Chondrocyte (in vitro differentiated cells): ENCODE results near the gene SH2D3A. TPM values are rescaled to one million over a fixed set of nuclear protein-coding genes. Genes with fewer than 3 reads are reported as not detected.
A peak's percentile ranks its signal among the peaks of the same experiment; 100 is the strongest.

Experiments
- DNase-seq: peaks from one replicate; pipeline ENCODE4 v3.0.0; 2021; ENCODE audit warnings: mixed read lengths, low spot score
- H3K27ac Mint-ChIP-seq: one replicate; pipeline ENCODE4 v1.8.0; 2021; ENCODE audit warnings: mild to moderate bottlenecking, moderate library complexity, mixed read lengths; ENCODE audit not compliant: unreplicated experiment
- H3K27me3 Mint-ChIP-seq: 2 replicates; pipeline ENCODE4 v1.8.0; 2021; ENCODE audit warnings: low read depth, mixed read lengths
- H3K36me3 Mint-ChIP-seq: 2 replicates; pipeline ENCODE4 v1.8.0; 2021; ENCODE audit warnings: low read depth, mixed read lengths
- H3K4me1 Mint-ChIP-seq: 2 replicates; pipeline ENCODE4 v1.8.0; 2021; ENCODE audit warnings: low read depth, mild to moderate bottlenecking, mixed read lengths
- H3K4me3 Mint-ChIP-seq: one replicate; pipeline ENCODE4 v1.8.0; 2021; ENCODE audit warnings: mild to moderate bottlenecking, moderate library complexity, mixed read lengths; ENCODE audit not compliant: unreplicated experiment
- H3K9me3 Mint-ChIP-seq: 2 replicates; pipeline ENCODE4 v1.8.0; 2021; ENCODE audit warnings: low read depth, mixed read lengths
- CTCF ChIP-seq: fragments of 200-600 bp; sonication (generic); IDR thresholded peaks from 2 replicates; pipeline ENCODE4 v1.5.0; 2021; ENCODE audit warnings: antibody characterized with exemption, mild to moderate bottlenecking, moderate library complexity
- total RNA-seq: library from RNA; stranded (reverse); gene quantifications from 3 replicates; pipeline ENCODE4 v1.2.1, GENCODE V29; 2021

SH2D3A gene
- total RNA-seq, 1 donor from 2014 or later = 0.52 TPM

GRCh38 chr19:6737284-6737872 lies 29.9 kb downstream of the SH2D3A start, which contains the start of gene GPR108:
Gene GPR108 (minus strand): TSS chr19:6737580. CDS start chr19:6737576, 4 bp downstream.
- peaks cover 49% of the 10 kb centered on the region for H3K4me1 Mint-ChIP-seq
- TF ChIP-seq CTCF = no peak

GRCh38 chr19:6736917-6737283 lies 30.3 kb downstream of the SH2D3A start:
- Mint-ChIP-seq H3K36me3 (peaks cover 7% of the 10 kb centered on the region), H3K9me3 (no peaks in the 10 kb centered on the region), H3K4me1 (peaks cover 44% of the 10 kb centered on the region), H3K27me3 (no peaks in the 10 kb centered on the region), H3K4me3 (peak overlapping the region; percentile 97), H3K27ac (peak overlapping the region; percentile 97)
- no peak for DNase-seq
- peak; percentile 72 for TF ChIP-seq CTCF

More at GRCh38 chr19:6737284-6737872, 29.9 kb downstream of the SH2D3A start, which contains the start of gene GPR108:
- no peaks in the 10 kb centered on the region for H3K27me3 Mint-ChIP-seq
- DNase-seq = peak; percentile 100
- no peaks in the 10 kb centered on the region for H3K9me3 Mint-ChIP-seq
- H3K27ac Mint-ChIP-seq = peak within 1 kb of the TSS; percentile 97
- peaks cover 8% of the 10 kb centered on the region for H3K36me3 Mint-ChIP-seq
- H3K4me3 Mint-ChIP-seq = peak within 1 kb of the TSS; percentile 97

- Mint-ChIP-seq H3K27ac (peak overlapping the region; percentile 97), H3K36me3 (peaks cover 7% of the 10 kb centered on the region), H3K4me3 (peak overlapping the region; percentile 97), H3K4me1 (peaks cover 39% of the 10 kb centered on the region), H3K9me3 (no peaks in the 10 kb centered on the region), H3K27me3 (no peaks in the 10 kb centered on the region)
- TF ChIP-seq CTCF = peak; percentile 88
- no peak for DNase-seq
These were observed 30.9 kb downstream of the SH2D3A start for GRCh38 chr19:6736169-6736916.

GRCh38 chr19:6735181-6735911 lies 31.9 kb downstream of the SH2D3A start:
- no peaks in the 10 kb centered on the region for H3K9me3 Mint-ChIP-seq
- no peak overlapping the region for H3K27ac Mint-ChIP-seq
- peaks cover 7% of the 10 kb centered on the region for H3K36me3 Mint-ChIP-seq
- peaks cover 33% of the 10 kb centered on the region for H3K4me1 Mint-ChIP-seq
- H3K27me3 Mint-ChIP-seq = no peaks in the 10 kb centered on the region
- H3K4me3 Mint-ChIP-seq = no peak overlapping the region
- TF ChIP-seq CTCF = no peak
- no peak for DNase-seq

GRCh38 chr19:6734096-6734696 lies 33.0 kb downstream of the SH2D3A start:
- no peaks in the 10 kb centered on the region for H3K9me3 Mint-ChIP-seq

More at GRCh38 chr19:6734096-6734696, 33.0 kb downstream of the SH2D3A start:
- no peak overlapping the region for H3K4me3 Mint-ChIP-seq
- no peak for DNase-seq
- H3K27me3 Mint-ChIP-seq = no peaks in the 10 kb centered on the region
- no peak for TF ChIP-seq CTCF
- peaks cover 31% of the 10 kb centered on the region for H3K4me1 Mint-ChIP-seq
- no peak overlapping the region for H3K27ac Mint-ChIP-seq
- peaks cover 9% of the 10 kb centered on the region for H3K36me3 Mint-ChIP-seq
